ENCODE data around the gene GTF3A. TPM values are rescaled to one million over a fixed set of nuclear protein-coding genes. Genes with fewer than 3 reads are reported as not detected.
A peak's percentile ranks its signal among the peaks of the same experiment; 100 is the strongest.

GTF3A gene
- total RNA-seq, 1 experiment from 2014 or later = 88.7 TPM

DNA sequence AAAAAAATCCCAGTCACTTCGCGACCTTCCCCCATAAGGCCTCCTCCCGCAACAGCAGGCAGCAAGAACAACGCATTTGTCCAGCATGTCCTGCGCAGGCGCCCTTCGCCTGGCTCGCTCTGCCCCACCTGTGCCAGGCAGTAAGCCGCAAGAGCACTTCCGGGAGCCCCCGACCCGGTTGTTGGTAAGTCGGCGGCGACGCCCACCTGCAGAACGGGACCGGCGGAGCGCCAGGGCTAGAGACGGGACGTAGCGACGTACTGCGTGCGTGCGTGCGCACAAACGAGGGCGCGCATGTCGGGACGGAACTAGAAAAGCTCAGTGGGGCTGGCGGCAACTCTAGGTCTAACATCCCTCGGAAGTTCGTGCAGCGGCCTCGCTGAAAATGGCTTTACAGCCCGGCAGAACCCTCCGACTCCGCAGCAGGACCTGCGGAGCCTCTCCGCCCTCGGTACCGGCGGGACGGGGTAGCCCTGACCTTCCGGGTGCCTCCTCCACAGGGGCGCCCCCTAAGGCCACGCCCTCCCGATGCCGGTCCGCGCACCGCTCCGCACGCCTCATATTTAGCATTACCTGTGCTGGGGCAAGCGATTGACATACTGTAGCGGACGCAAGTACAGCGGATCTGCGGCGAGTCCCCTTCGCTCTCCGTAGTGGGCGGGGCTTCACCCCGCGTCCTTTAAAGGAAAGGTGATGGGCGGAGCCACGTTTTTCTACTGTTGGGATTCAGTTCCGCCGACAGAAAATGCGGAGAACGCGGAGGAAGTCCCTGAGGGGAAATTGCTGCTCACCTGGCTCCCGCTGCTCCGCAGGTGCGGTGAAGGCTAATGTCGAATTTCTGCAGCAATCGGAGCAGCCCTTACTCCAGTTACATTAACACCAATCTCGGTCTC is 25.8 kb downstream of the GTF3A start, which contains the start of gene MTIF3 (continued):
- TF ChIP-seq CREM (CRISPR knock-in tag; IDR thresholded peaks at IDR 0.05) (no peak), ZNF671 (CRISPR knock-in tag; IDR thresholded peaks at IDR 0.05) (no peak), TEAD4 (CRISPR knock-in tag; IDR thresholded peaks at IDR 0.05) (no peak), NR3C1 (CRISPR knock-in tag; conservative IDR thresholded peaks at IDR 0.05; ENCODE audit: low read depth) (no peak), STAT6 (CRISPR knock-in tag; conservative IDR thresholded peaks at IDR 0.05; ENCODE audit: low read depth) (peak; percentile 41; the same call in 1 of the 2 replicates), ZSCAN18 (CRISPR knock-in tag; IDR thresholded peaks at IDR 0.05) (no peak), ZNF121 (CRISPR knock-in tag; IDR thresholded peaks at IDR 0.05) (no peak), RORB (CRISPR knock-in tag; IDR thresholded peaks at IDR 0.05) (no peak), PRRX2 (CRISPR knock-in tag; IDR thresholded peaks at IDR 0.05) (no peak), ZNF396 (CRISPR knock-in tag; IDR thresholded peaks at IDR 0.05; ENCODE audit: borderline replicate concordance) (no peak), ETV6 (CRISPR knock-in tag; IDR thresholded peaks at IDR 0.05) (0 out of 2 replicates have a peak, but pooled peaks have one; percentile 55), PREB (CRISPR knock-in tag; IDR thresholded peaks at IDR 0.05; ENCODE audit: borderline replicate concordance) (no peak), ZMAT4 (CRISPR knock-in tag; IDR thresholded peaks at IDR 0.05) (no peak), ZNF219 (CRISPR knock-in tag; IDR thresholded peaks at IDR 0.05; ENCODE audit: borderline replicate concordance) (peak; percentile 68; the same call in 1 of the 2 replicates), AR (CRISPR knock-in tag; IDR thresholded peaks at IDR 0.05) (no peak), ZNF425 (CRISPR knock-in tag; conservative IDR thresholded peaks at IDR 0.05) (no peak), CREB1 (CRISPR knock-in tag; IDR thresholded peaks at IDR 0.05) (no peak), ATF1 (CRISPR knock-in tag; IDR thresholded peaks at IDR 0.05) (0 out of 2 replicates have a peak, but pooled peaks have one; percentile 29), FOXP4 (CRISPR knock-in tag; IDR thresholded peaks at IDR 0.05) (no peak)
- TF ChIP-seq, protein P1, sequence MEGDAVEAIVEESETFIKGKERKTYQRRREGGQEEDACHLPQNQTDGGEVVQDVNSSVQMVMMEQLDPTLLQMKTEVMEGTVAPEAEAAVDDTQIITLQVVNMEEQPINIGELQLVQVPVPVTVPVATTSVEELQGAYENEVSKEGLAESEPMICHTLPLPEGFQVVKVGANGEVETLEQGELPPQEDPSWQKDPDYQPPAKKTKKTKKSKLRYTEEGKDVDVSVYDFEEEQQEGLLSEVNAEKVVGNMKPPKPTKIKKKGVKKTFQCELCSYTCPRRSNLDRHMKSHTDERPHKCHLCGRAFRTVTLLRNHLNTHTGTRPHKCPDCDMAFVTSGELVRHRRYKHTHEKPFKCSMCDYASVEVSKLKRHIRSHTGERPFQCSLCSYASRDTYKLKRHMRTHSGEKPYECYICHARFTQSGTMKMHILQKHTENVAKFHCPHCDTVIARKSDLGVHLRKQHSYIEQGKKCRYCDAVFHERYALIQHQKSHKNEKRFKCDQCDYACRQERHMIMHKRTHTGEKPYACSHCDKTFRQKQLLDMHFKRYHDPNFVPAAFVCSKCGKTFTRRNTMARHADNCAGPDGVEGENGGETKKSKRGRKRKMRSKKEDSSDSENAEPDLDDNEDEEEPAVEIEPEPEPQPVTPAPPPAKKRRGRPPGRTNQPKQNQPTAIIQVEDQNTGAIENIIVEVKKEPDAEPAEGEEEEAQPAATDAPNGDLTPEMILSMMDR (IDR thresholded peaks at IDR 0.05) = no peak
- TF ChIP-seq, protein P2, sequence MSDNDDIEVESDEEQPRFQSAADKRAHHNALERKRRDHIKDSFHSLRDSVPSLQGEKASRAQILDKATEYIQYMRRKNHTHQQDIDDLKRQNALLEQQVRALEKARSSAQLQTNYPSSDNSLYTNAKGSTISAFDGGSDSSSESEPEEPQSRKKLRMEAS (CRISPR knock-in tag; IDR thresholded peaks at IDR 0.05) = peak; percentile 86

All from WTC11 (cell line).